ENCODE results near the gene MTNR1B. TPM values are rescaled to one million over a fixed set of nuclear protein-coding genes. Genes with fewer than 3 reads are reported as not detected.

Gene MTNR1B
- total and polyA plus RNA-seq, 4 donors: not detected

DNA sequence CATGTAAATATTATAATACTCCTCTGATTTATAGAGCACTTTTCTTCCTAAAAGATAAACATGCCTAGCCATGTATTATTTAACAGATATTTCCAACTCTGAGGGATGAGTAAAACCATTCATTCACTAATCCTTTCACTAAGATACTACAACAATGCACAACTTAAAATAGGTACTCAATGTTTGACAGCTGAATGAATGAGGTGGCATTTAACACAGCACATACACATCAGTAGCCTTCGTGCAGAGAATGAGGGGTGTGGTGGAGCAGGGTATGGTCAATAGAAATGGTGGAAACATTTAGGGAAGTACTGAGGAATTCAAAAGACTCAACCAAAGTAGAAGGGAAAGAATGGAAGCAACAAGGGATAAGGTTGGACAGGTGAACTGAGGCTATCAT, 46.7 kb upstream of the MTNR1B start (continued):
- TF ChIP-seq, protein P1, sequence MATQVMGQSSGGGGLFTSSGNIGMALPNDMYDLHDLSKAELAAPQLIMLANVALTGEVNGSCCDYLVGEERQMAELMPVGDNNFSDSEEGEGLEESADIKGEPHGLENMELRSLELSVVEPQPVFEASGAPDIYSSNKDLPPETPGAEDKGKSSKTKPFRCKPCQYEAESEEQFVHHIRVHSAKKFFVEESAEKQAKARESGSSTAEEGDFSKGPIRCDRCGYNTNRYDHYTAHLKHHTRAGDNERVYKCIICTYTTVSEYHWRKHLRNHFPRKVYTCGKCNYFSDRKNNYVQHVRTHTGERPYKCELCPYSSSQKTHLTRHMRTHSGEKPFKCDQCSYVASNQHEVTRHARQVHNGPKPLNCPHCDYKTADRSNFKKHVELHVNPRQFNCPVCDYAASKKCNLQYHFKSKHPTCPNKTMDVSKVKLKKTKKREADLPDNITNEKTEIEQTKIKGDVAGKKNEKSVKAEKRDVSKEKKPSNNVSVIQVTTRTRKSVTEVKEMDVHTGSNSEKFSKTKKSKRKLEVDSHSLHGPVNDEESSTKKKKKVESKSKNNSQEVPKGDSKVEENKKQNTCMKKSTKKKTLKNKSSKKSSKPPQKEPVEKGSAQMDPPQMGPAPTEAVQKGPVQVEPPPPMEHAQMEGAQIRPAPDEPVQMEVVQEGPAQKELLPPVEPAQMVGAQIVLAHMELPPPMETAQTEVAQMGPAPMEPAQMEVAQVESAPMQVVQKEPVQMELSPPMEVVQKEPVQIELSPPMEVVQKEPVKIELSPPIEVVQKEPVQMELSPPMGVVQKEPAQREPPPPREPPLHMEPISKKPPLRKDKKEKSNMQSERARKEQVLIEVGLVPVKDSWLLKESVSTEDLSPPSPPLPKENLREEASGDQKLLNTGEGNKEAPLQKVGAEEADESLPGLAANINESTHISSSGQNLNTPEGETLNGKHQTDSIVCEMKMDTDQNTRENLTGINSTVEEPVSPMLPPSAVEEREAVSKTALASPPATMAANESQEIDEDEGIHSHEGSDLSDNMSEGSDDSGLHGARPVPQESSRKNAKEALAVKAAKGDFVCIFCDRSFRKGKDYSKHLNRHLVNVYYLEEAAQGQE (IDR thresholded peaks at IDR 0.05): no peak

DNA sequence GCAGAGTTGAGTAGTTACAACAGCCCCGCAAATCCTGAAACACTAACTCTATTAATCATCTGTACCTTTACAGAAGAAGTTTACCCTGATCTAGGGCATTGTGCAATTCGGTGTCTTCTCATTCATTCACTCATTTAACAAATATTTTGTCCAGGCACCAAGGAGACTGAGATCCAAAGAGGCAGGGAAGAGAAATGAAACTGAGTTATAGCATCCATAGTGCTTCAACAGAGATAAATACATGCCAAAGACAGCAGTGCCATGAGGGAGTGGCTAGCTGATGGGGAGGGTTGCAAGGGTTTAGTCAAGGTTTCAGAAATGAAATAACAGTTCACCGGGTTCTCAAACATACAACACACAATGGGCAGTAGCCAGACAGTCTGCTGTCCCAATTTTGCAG, 40.2 kb upstream of the MTNR1B start:
- whole genome bisulfite sequencing: 87% methylated on average over 3 of the region's 3 CpGs
- no peak overlapping the region for H3K9ac ChIP-seq (ENCODE audit: low read depth in 1 of 2, low read length in 2 of 2)
- H3K36me3 ChIP-seq (ENCODE audit: control insufficient read depth in 4 of 4, insufficient read depth in 3 of 4, low read depth in 1 of 4, low read length in 3 of 4): no peaks in the 10 kb centered on the region
- no peak overlapping the region for H3K27ac ChIP-seq (ENCODE audit: low read depth in 1 of 2, low read length in 2 of 2)
- no peak overlapping the region for H3K4me3 ChIP-seq (ENCODE audit: low read depth in 1 of 3, low read length in 3 of 3)
- TF ChIP-seq HNF4A (conservative IDR thresholded peaks at IDR 0.05): no peak
- TF ChIP-seq, protein P2, sequence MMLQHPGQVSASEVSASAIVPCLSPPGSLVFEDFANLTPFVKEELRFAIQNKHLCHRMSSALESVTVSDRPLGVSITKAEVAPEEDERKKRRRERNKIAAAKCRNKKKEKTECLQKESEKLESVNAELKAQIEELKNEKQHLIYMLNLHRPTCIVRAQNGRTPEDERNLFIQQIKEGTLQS (IDR thresholded peaks at IDR 0.05): no peak
- no peak for TF ChIP-seq RXRA (IDR thresholded peaks at IDR 0.05)
- no peak for TF ChIP-seq SP1 (IDR thresholded peaks at IDR 0.05)
- TF ChIP-seq, protein P3, sequence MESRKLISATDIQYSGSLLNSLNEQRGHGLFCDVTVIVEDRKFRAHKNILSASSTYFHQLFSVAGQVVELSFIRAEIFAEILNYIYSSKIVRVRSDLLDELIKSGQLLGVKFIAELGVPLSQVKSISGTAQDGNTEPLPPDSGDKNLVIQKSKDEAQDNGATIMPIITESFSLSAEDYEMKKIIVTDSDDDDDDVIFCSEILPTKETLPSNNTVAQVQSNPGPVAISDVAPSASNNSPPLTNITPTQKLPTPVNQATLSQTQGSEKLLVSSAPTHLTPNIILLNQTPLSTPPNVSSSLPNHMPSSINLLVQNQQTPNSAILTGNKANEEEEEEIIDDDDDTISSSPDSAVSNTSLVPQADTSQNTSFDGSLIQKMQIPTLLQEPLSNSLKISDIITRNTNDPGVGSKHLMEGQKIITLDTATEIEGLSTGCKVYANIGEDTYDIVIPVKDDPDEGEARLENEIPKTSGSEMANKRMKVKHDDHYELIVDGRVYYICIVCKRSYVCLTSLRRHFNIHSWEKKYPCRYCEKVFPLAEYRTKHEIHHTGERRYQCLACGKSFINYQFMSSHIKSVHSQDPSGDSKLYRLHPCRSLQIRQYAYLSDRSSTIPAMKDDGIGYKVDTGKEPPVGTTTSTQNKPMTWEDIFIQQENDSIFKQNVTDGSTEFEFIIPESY (IDR thresholded peaks at IDR 0.05): no peak
- TF ChIP-seq, protein P4, sequence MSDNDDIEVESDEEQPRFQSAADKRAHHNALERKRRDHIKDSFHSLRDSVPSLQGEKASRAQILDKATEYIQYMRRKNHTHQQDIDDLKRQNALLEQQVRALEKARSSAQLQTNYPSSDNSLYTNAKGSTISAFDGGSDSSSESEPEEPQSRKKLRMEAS (IDR thresholded peaks at IDR 0.05): no peak
- TF ChIP-seq, protein P5, sequence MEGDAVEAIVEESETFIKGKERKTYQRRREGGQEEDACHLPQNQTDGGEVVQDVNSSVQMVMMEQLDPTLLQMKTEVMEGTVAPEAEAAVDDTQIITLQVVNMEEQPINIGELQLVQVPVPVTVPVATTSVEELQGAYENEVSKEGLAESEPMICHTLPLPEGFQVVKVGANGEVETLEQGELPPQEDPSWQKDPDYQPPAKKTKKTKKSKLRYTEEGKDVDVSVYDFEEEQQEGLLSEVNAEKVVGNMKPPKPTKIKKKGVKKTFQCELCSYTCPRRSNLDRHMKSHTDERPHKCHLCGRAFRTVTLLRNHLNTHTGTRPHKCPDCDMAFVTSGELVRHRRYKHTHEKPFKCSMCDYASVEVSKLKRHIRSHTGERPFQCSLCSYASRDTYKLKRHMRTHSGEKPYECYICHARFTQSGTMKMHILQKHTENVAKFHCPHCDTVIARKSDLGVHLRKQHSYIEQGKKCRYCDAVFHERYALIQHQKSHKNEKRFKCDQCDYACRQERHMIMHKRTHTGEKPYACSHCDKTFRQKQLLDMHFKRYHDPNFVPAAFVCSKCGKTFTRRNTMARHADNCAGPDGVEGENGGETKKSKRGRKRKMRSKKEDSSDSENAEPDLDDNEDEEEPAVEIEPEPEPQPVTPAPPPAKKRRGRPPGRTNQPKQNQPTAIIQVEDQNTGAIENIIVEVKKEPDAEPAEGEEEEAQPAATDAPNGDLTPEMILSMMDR (IDR thresholded peaks at IDR 0.05; ENCODE audit: low read depth, low read length, missing input control): no peak
- TF ChIP-seq RAD21 (IDR thresholded peaks at IDR 0.05): no peak
- no peak for TF ChIP-seq NR2F2 (IDR thresholded peaks at IDR 0.05)
- TF ChIP-seq TAF1 (conservative IDR thresholded peaks at IDR 0.05): no peak
- no peak for TF ChIP-seq FOXA1 (IDR thresholded peaks at IDR 0.05)
- no peak for TF ChIP-seq YY1 (IDR thresholded peaks at IDR 0.05)
- no peak for TF ChIP-seq FOXA2 (IDR thresholded peaks at IDR 0.05)
- H3K27me3 ChIP-seq (ENCODE audit: control insufficient read depth in 4 of 4, insufficient read depth in 4 of 4, low read length in 3 of 4): no peaks in the 10 kb centered on the region
- no peaks in the 10 kb centered on the region for H3K4me1 ChIP-seq (ENCODE audit: control insufficient read depth in 4 of 4, insufficient read depth in 4 of 4, low read length in 3 of 4)
- peaks cover 0 to 6% (median 0%) of the 10 kb centered on the region in 4 donors for H3K9me3 ChIP-seq (ENCODE audit: control insufficient read depth in 4 of 4, low read length in 3 of 4)
- DNase-seq (ENCODE audit: low spot score): no peak

DNA sequence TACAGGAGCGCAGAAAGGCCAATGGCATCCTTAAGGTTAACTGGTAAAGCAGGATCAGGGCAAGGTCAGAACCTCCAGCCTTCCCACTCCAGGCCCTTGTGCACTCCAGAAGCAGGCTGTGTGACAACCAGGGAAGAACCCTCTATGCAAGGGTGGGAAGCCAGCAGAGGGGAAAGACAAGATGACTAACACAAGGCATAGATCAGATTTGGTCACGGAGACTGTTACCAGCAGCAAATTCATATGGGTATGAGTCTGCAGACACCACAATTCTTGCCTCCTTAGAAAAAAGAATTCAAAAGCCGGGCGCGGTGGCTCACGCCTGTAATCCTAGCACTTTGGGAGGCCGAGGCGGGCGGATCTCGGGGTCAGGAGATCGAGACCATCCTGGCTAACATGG, 39.8 kb upstream of the MTNR1B start:
- WGBS: 94% methylated on average over 11 of the region's 11 CpGs
- no peaks in the 10 kb centered on the region for H3K4me1 ChIP-seq (ENCODE audit: control insufficient read depth in 4 of 4, insufficient read depth in 4 of 4, low read length in 3 of 4)
- H3K27me3 ChIP-seq (ENCODE audit: control insufficient read depth in 4 of 4, insufficient read depth in 4 of 4, low read length in 3 of 4): no peaks in the 10 kb centered on the region
- H3K9me3 ChIP-seq (ENCODE audit: control insufficient read depth in 4 of 4, low read length in 3 of 4): peaks cover 0 to 6% (median 0%) of the 10 kb centered on the region in 4 donors
- no peak for DNase-seq (ENCODE audit: low spot score)
- no peaks in the 10 kb centered on the region for H3K36me3 ChIP-seq (ENCODE audit: control insufficient read depth in 4 of 4, insufficient read depth in 3 of 4, low read depth in 1 of 4, low read length in 3 of 4)
- H3K27ac ChIP-seq (ENCODE audit: low read depth in 1 of 2, low read length in 2 of 2): no peak overlapping the region
- H3K4me3 ChIP-seq (ENCODE audit: low read depth in 1 of 3, low read length in 3 of 3): no peak overlapping the region
- no peak overlapping the region for H3K9ac ChIP-seq (ENCODE audit: low read depth in 1 of 2, low read length in 2 of 2)
- no peak for TF ChIP-seq FOXA1 (IDR thresholded peaks at IDR 0.05)
- no peak for TF ChIP-seq YY1 (IDR thresholded peaks at IDR 0.05)
- TF ChIP-seq HNF4G (IDR thresholded peaks at IDR 0.05): no peak
- TF ChIP-seq SP1 (IDR thresholded peaks at IDR 0.05): no peak
- no peak for TF ChIP-seq EGR1 (IDR thresholded peaks at IDR 0.05; ENCODE audit: low read depth in 2 of 2)
- TF ChIP-seq, protein P5 (IDR thresholded peaks at IDR 0.05; ENCODE audit: low read depth, low read length, missing input control): no peak
- no peak for TF ChIP-seq FOXA2 (IDR thresholded peaks at IDR 0.05)
- TF ChIP-seq, protein P1 (IDR thresholded peaks at IDR 0.05): no peak
- TF ChIP-seq NR2F2 (IDR thresholded peaks at IDR 0.05): no peak
- TF ChIP-seq RAD21 (IDR thresholded peaks at IDR 0.05): no peak
- TF ChIP-seq JUND (IDR thresholded peaks at IDR 0.05): no peak

Data from liver (tissue), 9 donors.